Pancreas (tissue), 10 donors: ENCODE results near the gene SLC25A22. TPM values are rescaled to one million over a fixed set of nuclear protein-coding genes. Genes with fewer than 3 reads are reported as not detected.

ENCODE experiments used
- ATAC-seq, 4 donors: fragments of 200-7000 bp; cut with Tn5 transposase; one replicate each; pipeline versions ENCODE4 v1.8.0 to v1.9.1; 2020; ENCODE audit warnings: mild to moderate bottlenecking in 4 of 4, moderate library complexity in 4 of 4
- DNase-seq, 6 donors: peaks; one replicate each; pipeline ENCODE4 v3.0.0-alpha.2; 2020
- FAIRE-seq: peaks from 2 replicates; lab custom pipeline; 2012; peaks lifted over from hg19 to GRCh38; lab: Jason Lieb, UNC
- H3K27ac ChIP-seq, 4 donors: fragments of 200-600 bp; sonication (generic); 1 replicate in 3 of 4; 2 replicates in 1 of 4; pipeline versions ENCODE4 v1.5.0 to v1.8.0; 2020
- H3K27me3 ChIP-seq, 4 donors: fragments of 200-600 bp; one replicate each; pipeline ENCODE4 v1.8.0; 2021
- H3K36me3 ChIP-seq, 3 donors: fragments of 200-600 bp; sonication (generic) in 1 of 3; one replicate each; pipeline versions ENCODE4 v1.5.0 to v1.8.0; 2020 to 2021
- H3K4me1 ChIP-seq, 3 donors: fragments of 200-600 bp; one replicate each; pipeline ENCODE4 v1.8.0; 2021
- H3K4me3 ChIP-seq, 4 donors: fragments of 200-600 bp; sonication (generic) in 2 of 4; one replicate each; pipeline versions ENCODE4 v1.5.0 to v1.8.0; 2020 to 2021
- H3K9me3 ChIP-seq, 4 donors: fragments of 200-600 bp; one replicate each; pipeline ENCODE4 v1.8.0; 2021
- CTCF ChIP-seq, 4 donors: fragments of 200-600 bp; sonication (generic) in 3 of 4; IDR thresholded peaks; one replicate each; pipeline versions ENCODE4 v1.5.0 to v1.8.0; 2021; ENCODE audit warnings: antibody characterized with exemption in 4 of 4
- WGBS, 2 donors: extraction: QIAGEN DNeasy Blood & Tissue Kit; methylation state at CpG; one replicate each; pipeline ENCODE4 v1.1.7; 2013; 5-methylcytosine and 5-hydroxymethylcytosine counted together
- intact Hi-C, 3 donors: fragments of 100-400 bp; cut with DNase I; formaldehyde crosslinking; loops; one replicate each; pipeline versions ENCODE4 v1.11.1 to v1.14.2; 2022
- polyA plus RNA-seq, 2 donors: library from polyadenylated mRNA; stranded (reverse); fragments of 200-250 nt; gene quantifications; one replicate each; pipeline ENCODE4 v1.2.3, GENCODE V29; 2013
- total RNA-seq, 6 donors: library from RNA; stranded (reverse); fragmentation: NEBNext Ultra II Directional in 4 of 6; extraction: Animal tissue kit (Norgen Biotek cat#: 25700) in 4 of 6; gene quantifications; one replicate each; pipeline versions ENCODE4 v1.2.1 to v1.2.4, GENCODE V29; 2021 to 2023
- donor health status: healthy with polysubstance abuse.
- donor health status: DM: no; HTN: no; CAD: no; lungs with moderate emphysema.
- donor health status: DM: no; HTN: no; CAD: no.
- donor health status: control.
- donor health status: control.
- donor health status: Bipolar disorder and iron deficiency.
- donor health status: DM: yes; HTN: yes; CAD: no.
- donor health status: DM: no; HTN: no; CAD: no.
- donor health status: DM: no; HTN: no; CAD: no.
- donor health status: DM: yes; HTN: yes; CAD: no.

SLC25A22 gene
- total and polyA plus RNA-seq, 8 donors, result 32.2 to 84.0 (median 42.9) TPM

GRCh38 chr11:788009-788640 lies 10.0 kb downstream of the SLC25A22 start:
- no peak for FAIRE-seq
- Histone ChIP-seq H3K27ac (no peak overlapping the region), H3K4me3 (no peak overlapping the region), H3K4me1 (no peaks in the 10 kb centered on the region), H3K27me3 (no peaks in the 10 kb centered on the region), H3K9me3 (no peaks in the 10 kb centered on the region), H3K36me3 (peaks cover 0 to 12% (median 4%) of the 10 kb centered on the region in 3 donors)
- no peak for ATAC-seq
- peak in 2 of 6 donors; percentile 49 to 85 for DNase-seq
- 54 to 60% methylated on average over 22 to 28 of the region's 28 CpGs for WGBS, 2 donors
- TF ChIP-seq CTCF (IDR thresholded peaks at IDR 0.05), result no peak
- intact Hi-C loops, result no loop called here

GRCh38 chr11:787084-787675 lies 10.9 kb downstream of the SLC25A22 start:
- WGBS, 2 donors, result 84 to 86% methylated on average over 22 to 24 of the region's 24 CpGs
- no peaks in the 10 kb centered on the region for H3K27me3 ChIP-seq
- H3K27ac ChIP-seq, result no peak overlapping the region
- no peak for TF ChIP-seq CTCF (IDR thresholded peaks at IDR 0.05)
- ATAC-seq, result no peak
- peak in 2 of 6 donors; percentile 37 to 72 for DNase-seq
- no peak for FAIRE-seq
- H3K4me1 ChIP-seq, result no peaks in the 10 kb centered on the region
- H3K36me3 ChIP-seq, result peaks cover 0 to 9% (median 4%) of the 10 kb centered on the region in 3 donors
- no peaks in the 10 kb centered on the region for H3K9me3 ChIP-seq
- intact Hi-C loops, result no loop called here
- no peak overlapping the region for H3K4me3 ChIP-seq

GRCh38 chr11:786235-787083 lies 11.6 kb downstream of the SLC25A22 start:
- 73 to 78% methylated on average over 24 of the region's 24 CpGs for WGBS, 2 donors
- FAIRE-seq (no peak), ATAC-seq (no peak), DNase-seq (peak in 2 of 6 donors; percentile 29 to 67)
- Histone ChIP-seq H3K4me3 (no peak overlapping the region), H3K27ac (no peak overlapping the region), H3K36me3 (peaks cover 0 to 1% (median 0%) of the 10 kb centered on the region in 3 donors), H3K9me3 (no peaks in the 10 kb centered on the region), H3K4me1 (no peaks in the 10 kb centered on the region), H3K27me3 (no peaks in the 10 kb centered on the region)
- intact Hi-C loops, result no loop called here
- TF ChIP-seq CTCF (IDR thresholded peaks at IDR 0.05), result no peak

GRCh38 chr11:783581-784015 lies 14.5 kb downstream of the SLC25A22 start:
- no peaks in the 10 kb centered on the region for H3K9me3 ChIP-seq
- H3K36me3 ChIP-seq, result no peaks in the 10 kb centered on the region
- FAIRE-seq (no peak), ATAC-seq (peak; percentile 87 to 95 (median 92)), DNase-seq (peak; percentile 81 to 95 (median 88))
- no peaks in the 10 kb centered on the region for H3K4me1 ChIP-seq
- H3K27me3 ChIP-seq, result no peaks in the 10 kb centered on the region
- intact Hi-C loops, result no loop called here
- peak overlapping the region in 1 of 4 donors; percentile 3 for H3K4me3 ChIP-seq
- peak; percentile 45 to 71 (median 57) for TF ChIP-seq CTCF (IDR thresholded peaks at IDR 0.05)
- 7 to 10% methylated on average over 24 of the region's 24 CpGs for WGBS, 2 donors
- peak overlapping the region in 1 of 4 donors; percentile 50 for H3K27ac ChIP-seq
